ENCODE results near the gene GOLPH3. TPM values are rescaled to one million over a fixed set of nuclear protein-coding genes. Genes with fewer than 3 reads are reported as not detected.

Gene GOLPH3
- total RNA-seq, 1 donor from 2014 or later, result 60.1 TPM

DNA sequence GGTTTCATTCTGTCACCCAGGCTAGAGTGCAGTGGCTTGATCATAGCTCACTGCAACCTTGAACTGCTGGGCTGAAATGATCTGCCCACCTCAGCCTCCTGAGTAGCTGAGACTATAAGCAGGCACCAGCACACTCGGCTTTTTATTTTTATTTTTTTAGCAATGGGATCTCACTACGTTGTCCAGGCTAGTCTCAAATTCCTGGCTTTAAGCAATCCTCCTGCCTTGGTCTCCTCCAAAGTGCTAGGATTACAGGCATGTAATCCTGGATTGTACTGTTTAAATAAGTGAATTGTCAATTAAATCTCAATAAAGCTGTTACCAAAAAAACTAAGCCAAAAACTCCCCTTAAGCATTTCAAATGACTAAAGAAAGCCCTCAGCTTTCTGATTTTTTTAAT lies 18.9 kb downstream of the GOLPH3 start:
- no peaks in the 10 kb centered on the region for H3K9me3 Mint-ChIP-seq
- no peak overlapping the region for H3K27ac Mint-ChIP-seq
- DNase-seq (no peak), ATAC-seq (ENCODE audit: low read depth) (no peak)
- ChIA-PET POLR2A (interaction anchor here (1.4 kb wide), 1 partner anchor 19 kb away, joined by 3 read pairs; the partner anchor contains the start of gene GOLPH3), CTCF (no interaction called here)
- H3K4me1 Mint-ChIP-seq, result peaks cover 40% of the 10 kb centered on the region
- intact Hi-C loops (cut with micrococcal nuclease), result loop anchor here (2.0 kb wide), 1 partner anchor 16 kb away; no protein-coding TSS in a partner anchor
- TF ChIP-seq, protein P1, sequence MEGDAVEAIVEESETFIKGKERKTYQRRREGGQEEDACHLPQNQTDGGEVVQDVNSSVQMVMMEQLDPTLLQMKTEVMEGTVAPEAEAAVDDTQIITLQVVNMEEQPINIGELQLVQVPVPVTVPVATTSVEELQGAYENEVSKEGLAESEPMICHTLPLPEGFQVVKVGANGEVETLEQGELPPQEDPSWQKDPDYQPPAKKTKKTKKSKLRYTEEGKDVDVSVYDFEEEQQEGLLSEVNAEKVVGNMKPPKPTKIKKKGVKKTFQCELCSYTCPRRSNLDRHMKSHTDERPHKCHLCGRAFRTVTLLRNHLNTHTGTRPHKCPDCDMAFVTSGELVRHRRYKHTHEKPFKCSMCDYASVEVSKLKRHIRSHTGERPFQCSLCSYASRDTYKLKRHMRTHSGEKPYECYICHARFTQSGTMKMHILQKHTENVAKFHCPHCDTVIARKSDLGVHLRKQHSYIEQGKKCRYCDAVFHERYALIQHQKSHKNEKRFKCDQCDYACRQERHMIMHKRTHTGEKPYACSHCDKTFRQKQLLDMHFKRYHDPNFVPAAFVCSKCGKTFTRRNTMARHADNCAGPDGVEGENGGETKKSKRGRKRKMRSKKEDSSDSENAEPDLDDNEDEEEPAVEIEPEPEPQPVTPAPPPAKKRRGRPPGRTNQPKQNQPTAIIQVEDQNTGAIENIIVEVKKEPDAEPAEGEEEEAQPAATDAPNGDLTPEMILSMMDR (IDR thresholded peaks at IDR 0.05), result no peak
- no peaks in the 10 kb centered on the region for H3K27me3 Mint-ChIP-seq
- no peak overlapping the region for H3K4me3 Mint-ChIP-seq
- peaks cover 16% of the 10 kb centered on the region for H3K36me3 Mint-ChIP-seq (ENCODE audit: low read depth)

DNA sequence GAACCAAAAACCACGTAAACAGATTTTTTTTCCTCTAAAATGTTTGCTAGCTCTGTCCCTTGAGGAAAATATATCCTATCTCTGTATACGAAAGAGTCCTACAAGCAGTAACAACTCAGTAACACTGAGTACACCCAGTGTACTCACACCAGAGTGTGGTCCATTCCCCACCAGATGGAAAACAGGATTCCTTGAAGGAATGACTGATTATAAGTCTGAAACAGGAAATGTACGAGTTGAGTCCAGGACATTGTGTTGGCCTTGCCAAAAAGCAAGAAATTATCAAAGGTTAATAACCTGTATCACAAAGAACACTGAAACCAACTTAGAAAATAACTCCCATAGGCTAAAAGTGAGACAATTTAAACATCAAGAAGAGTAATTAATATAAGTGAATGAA lies 20.4 kb downstream of the GOLPH3 start:
- Mint-ChIP-seq H3K4me1 (peaks cover 51% of the 10 kb centered on the region), H3K36me3 (ENCODE audit: low read depth) (peaks cover 19% of the 10 kb centered on the region), H3K4me3 (no peak overlapping the region), H3K27me3 (no peaks in the 10 kb centered on the region), H3K9me3 (no peaks in the 10 kb centered on the region), H3K27ac (no peak overlapping the region)
- intact Hi-C loops (cut with micrococcal nuclease), result loop anchor here (2.0 kb wide), 1 partner anchor 17 kb away; no protein-coding TSS in a partner anchor
- TF ChIP-seq, protein P1 (IDR thresholded peaks at IDR 0.05), result no peak
- ATAC-seq (ENCODE audit: low read depth), result no peak
- no peak for DNase-seq
- CTCF ChIA-PET, result no interaction called here
- POLR2A ChIA-PET, result interaction anchor here (0.6 kb wide), 1 partner anchor 13 kb away, joined by 3 read pairs; no protein-coding TSS in a partner anchor

DNA sequence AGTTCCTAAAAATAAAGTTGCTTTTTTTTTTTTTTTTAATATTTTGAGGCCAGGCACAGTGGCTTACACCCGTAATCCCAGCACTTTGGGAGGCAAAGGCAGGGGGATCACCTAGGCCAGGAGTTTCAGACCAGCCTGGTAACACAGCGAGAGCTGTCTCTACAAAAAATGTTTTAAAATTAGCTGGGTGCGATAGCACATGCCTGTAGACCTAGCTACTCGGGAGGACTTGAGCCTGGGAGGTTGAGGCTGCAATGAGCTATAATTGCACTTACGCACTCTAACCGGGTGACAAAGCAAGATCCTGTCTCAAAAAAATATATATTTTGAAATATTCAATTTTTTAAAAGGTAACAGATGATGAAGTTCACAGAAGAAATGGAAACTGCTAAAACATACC lies 22.9 kb downstream of the GOLPH3 start:
- Mint-ChIP-seq H3K4me3 (no peak overlapping the region), H3K27me3 (no peaks in the 10 kb centered on the region), H3K4me1 (peaks cover 63% of the 10 kb centered on the region), H3K9me3 (no peaks in the 10 kb centered on the region), H3K36me3 (ENCODE audit: low read depth) (peaks cover 20% of the 10 kb centered on the region), H3K27ac (no peak overlapping the region)
- no peak for ATAC-seq (ENCODE audit: low read depth)
- CTCF ChIA-PET, result no interaction called here
- intact Hi-C loops (cut with micrococcal nuclease), result no loop called here
- POLR2A ChIA-PET, result no interaction called here
- no peak for DNase-seq
- TF ChIP-seq, protein P1 (IDR thresholded peaks at IDR 0.05), result no peak

DNA sequence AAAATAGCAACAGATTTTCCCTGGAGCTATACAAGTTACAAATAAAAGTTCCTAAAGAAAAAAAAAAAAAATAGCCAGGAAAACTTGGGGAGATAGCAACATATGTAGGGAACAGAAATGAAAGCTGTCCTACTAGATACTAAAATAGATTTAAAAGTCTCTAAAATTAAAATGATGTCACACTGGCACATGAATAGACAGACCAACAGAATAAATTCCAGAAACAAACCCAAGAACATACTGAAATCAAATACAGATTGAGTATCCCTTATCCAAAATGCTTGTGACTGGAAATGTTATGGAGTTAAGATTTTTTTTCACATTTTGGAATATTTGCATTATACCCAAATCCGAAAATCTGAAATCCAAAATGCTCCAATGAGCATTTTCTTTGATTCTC lies 23.8 kb downstream of the GOLPH3 start:
- Mint-ChIP-seq H3K36me3 (ENCODE audit: low read depth) (peaks cover 18% of the 10 kb centered on the region), H3K27ac (no peak overlapping the region), H3K27me3 (no peaks in the 10 kb centered on the region), H3K4me1 (peaks cover 67% of the 10 kb centered on the region), H3K4me3 (no peak overlapping the region), H3K9me3 (no peaks in the 10 kb centered on the region)
- DNase-seq (no peak), ATAC-seq (ENCODE audit: low read depth) (no peak)
- intact Hi-C loops (cut with micrococcal nuclease), result no loop called here
- ChIA-PET CTCF (no interaction called here), POLR2A (no interaction called here)
- TF ChIP-seq, protein P1 (IDR thresholded peaks at IDR 0.05), result no peak

DNA sequence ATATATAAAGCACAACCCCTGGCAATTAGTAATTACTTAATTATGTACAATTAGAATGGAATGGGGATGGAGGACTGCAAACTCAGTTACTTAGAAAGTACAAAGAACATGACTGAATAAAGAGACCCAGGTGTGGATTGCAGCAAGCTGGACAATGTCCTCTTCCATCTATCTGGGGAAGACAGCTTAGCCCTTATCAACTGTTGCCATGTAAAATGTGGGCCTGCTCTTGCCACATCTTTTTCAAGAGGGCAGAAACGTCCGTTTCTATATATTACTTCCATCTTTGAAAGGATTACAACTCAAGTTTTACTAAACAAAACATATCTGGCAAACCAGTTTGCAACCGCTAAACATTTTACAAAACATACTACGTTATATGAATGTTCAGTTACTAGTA lies 26.2 kb downstream of the GOLPH3 start:
- Mint-ChIP-seq H3K36me3 (ENCODE audit: low read depth) (peaks cover 19% of the 10 kb centered on the region), H3K4me3 (no peak overlapping the region), H3K4me1 (peaks cover 57% of the 10 kb centered on the region), H3K27me3 (no peaks in the 10 kb centered on the region), H3K27ac (no peak overlapping the region), H3K9me3 (no peaks in the 10 kb centered on the region)
- intact Hi-C loops (cut with micrococcal nuclease), result no loop called here
- no peak for DNase-seq
- ChIA-PET POLR2A (no interaction called here), CTCF (no interaction called here)
- no peak for ATAC-seq (ENCODE audit: low read depth)
- TF ChIP-seq, protein P1 (IDR thresholded peaks at IDR 0.05), result no peak
